GM12878 (cell line): Measurements from ENCODE around the gene DENND2C. TPM values are rescaled to one million over a fixed set of nuclear protein-coding genes. Genes with fewer than 3 reads are reported as not detected.

ENCODE experiments used
- BHLHE40 ChIP-seq, 2 experiments: fragments of 450-650 bp in 1 of 2; IDR thresholded peaks; 2 replicates each; pipeline ENCODE4 v1.6.1; 2011 to 2017; ENCODE audit warnings: low read depth in 2 of 2, borderline replicate concordance in 1 of 2, improper control_type of control experiment in 1 of 2, low read length in 1 of 2, mild to moderate bottlenecking in 1 of 2
- CBFB ChIP-seq: IDR thresholded peaks from 2 replicates; pipeline ENCODE4 v1.6.1; 2016; ENCODE audit warnings: antibody characterized with exemption, low read depth
- CBX5 ChIP-seq: sonication (generic); IDR thresholded peaks from 2 replicates; pipeline ENCODE4 v1.6.1; 2016; ENCODE audit warnings: low read depth, moderate library complexity, mild to moderate bottlenecking, inconsistent platforms
- CHD2 ChIP-seq: IDR thresholded peaks from 2 replicates; pipeline ENCODE4 v1.6.1; 2011; ENCODE audit warnings: low read depth, low read length, improper control_type of control experiment, borderline replicate concordance
- CREM ChIP-seq: IDR thresholded peaks from 2 replicates; pipeline ENCODE4 v1.6.1; 2014; ENCODE audit warnings: antibody characterized with exemption, low read depth
- EED ChIP-seq: sonication (generic); IDR thresholded peaks from 2 replicates; pipeline ENCODE4 v1.6.1; 2016; ENCODE audit warnings: antibody characterized with exemption, low read depth
- EGR1 ChIP-seq, 2 experiments: IDR thresholded peaks; 1 replicate in 1 of 2; 2 replicates in 1 of 2; pipeline ENCODE4 v1.6.1; 2011 to 2012; ENCODE audit warnings: low read depth in 2 of 2, low read length in 2 of 2, borderline replicate concordance in 1 of 2, mild to moderate bottlenecking in 1 of 2, moderate library complexity in 1 of 2
- ESRRA ChIP-seq: IDR thresholded peaks from 2 replicates; pipeline ENCODE4 v1.6.1; 2012; ENCODE audit warnings: mild to moderate bottlenecking, low read length, improper control_type of control experiment
- GATAD2B ChIP-seq: fragments of 450-650 bp; conservative IDR thresholded peaks from 2 replicates; pipeline ENCODE4 v1.6.1; 2017; ENCODE audit warnings: low read depth, mild to moderate bottlenecking, moderate library complexity
- HDAC2 ChIP-seq: fragments of 200-600 bp; sonication (generic); IDR thresholded peaks from 2 replicates; pipeline ENCODE4 v1.6.1; 2017
- KLF5 ChIP-seq: fragments of 450-650 bp; IDR thresholded peaks from 2 replicates; pipeline ENCODE4 v1.6.1; 2014; ENCODE audit warnings: mild to moderate bottlenecking; ENCODE audit not compliant: partially characterized antibody
- MTA3 ChIP-seq: IDR thresholded peaks from 2 replicates; pipeline ENCODE4 v1.6.1; 2012; ENCODE audit warnings: low read length, inconsistent platforms, borderline replicate concordance
- NFYA ChIP-seq: IDR thresholded peaks from 2 replicates; pipeline ENCODE4 v1.6.1; 2011; ENCODE audit warnings: low read depth, mild to moderate bottlenecking, low read length, improper control_type of control experiment, borderline replicate concordance
- NRF1 ChIP-seq: conservative IDR thresholded peaks from 2 replicates; pipeline ENCODE4 v1.6.1; 2011; ENCODE audit warnings: mild to moderate bottlenecking, low read depth, low read length, improper control_type of control experiment
- PAX5 ChIP-seq: IDR thresholded peaks from 2 replicates; pipeline ENCODE4 v1.6.1; 2011; ENCODE audit warnings: low read depth, low read length, borderline replicate concordance
- PKNOX1 ChIP-seq: fragments of 450-650 bp; IDR thresholded peaks from 2 replicates; pipeline ENCODE4 v1.6.1; 2016; ENCODE audit warnings: mild to moderate bottlenecking
- POLR2AphosphoS2 ChIP-seq: IDR thresholded peaks from 2 replicates; pipeline ENCODE4 v1.6.1; 2011; ENCODE audit warnings: low read depth, mild to moderate bottlenecking, low read length, improper control_type of control experiment, moderate library complexity
- RBBP5 ChIP-seq: fragments of 200-600 bp; sonication (generic); conservative IDR thresholded peaks from 2 replicates; pipeline ENCODE4 v1.6.1; 2016
- RELA ChIP-seq: fragments of 450-650 bp; IDR thresholded peaks from 2 replicates; pipeline ENCODE4 v1.8.0; 2014; ENCODE audit warnings: borderline replicate concordance; ENCODE audit not compliant: partially characterized antibody
- TCF3 ChIP-seq: IDR thresholded peaks from 2 replicates; pipeline ENCODE4 v1.6.1; 2012; ENCODE audit warnings: low read depth, mild to moderate bottlenecking, low read length, borderline replicate concordance; ENCODE audit not compliant: insufficient read depth
- ZBTB40 ChIP-seq: fragments of 450-650 bp; IDR thresholded peaks from 2 replicates; pipeline ENCODE4 v1.6.1; 2016; ENCODE audit warnings: mild to moderate bottlenecking, moderate library complexity, borderline replicate concordance
- ZNF207 ChIP-seq: fragments of 450-650 bp; IDR thresholded peaks from 2 replicates; pipeline ENCODE4 v1.6.1; 2014; ENCODE audit warnings: antibody characterized with exemption, mild to moderate bottlenecking, borderline replicate concordance
- ZNF24 ChIP-seq: fragments of 450-650 bp; IDR thresholded peaks from 2 replicates; pipeline ENCODE4 v1.6.1; 2017; ENCODE audit warnings: antibody characterized with exemption, mild to moderate bottlenecking
- polyA plus RNA-seq, 11 experiments: library from polyadenylated mRNA; depleted of rRNA in 4 of 11; unstranded in 6 of 11; stranded (reverse) in 5 of 11; fragments of >200 nt; fragmentation: Nextera tagmentation in 4 of 11; fragmentation: Illumina TruSeq in 1 of 11; extraction: Ambion mirVana in 4 of 11; extraction: Trizol in 1 of 11; gene quantifications; 1 replicate in 1 of 11; 2 replicates in 10 of 11; pipeline versions ENCODE4 v1.2.1 to v1.2.3, GENCODE V29; 2011 to 2016; ENCODE audit warnings: inconsistent platforms in 2 of 11, missing spikeins in 2 of 11, low read depth in 1 of 11
- total RNA-seq, 4 experiments: library from RNA; depleted of rRNA in 3 of 4; stranded (reverse); fragments of >200 nt in 3 of 4; fragmentation: Illumina TruSeq in 1 of 4; extraction: Trizol in 1 of 4; gene quantifications; 2 replicates each; pipeline versions ENCODE4 v1.2.1 to v1.2.3, GENCODE V29; 2013 to 2021
- TF ChIP-seq, protein P1 (sequence below): fragments of 450-650 bp; IDR thresholded peaks from 2 replicates; pipeline ENCODE4 v1.6.1; 2017; ENCODE audit warnings: borderline replicate concordance

DENND2C gene
- total and polyA plus RNA-seq, 10 of the 15 experiments (the other 5 are each of a cell fraction or from before 2014, with no cell fraction given): 0.01 to 0.10 (median 0.06) TPM; not detected in 3

- TF ChIP-seq CBX5 (no peak), POLR2AphosphoS2 (peak; percentile 94), ESRRA (no peak), EGR1 (IDR thresholded peaks at IDR 0.05; ENCODE audit: borderline replicate concordance in 1 of 2, low read depth in 2 of 2, low read length in 2 of 2) (no peak), RBBP5 (no peak), PKNOX1 (no peak), TCF3 (no peak), CHD2 (peak; percentile 76), PAX5 (peak; percentile 62; the same call in 1 of the 2 replicates), RELA (peak; percentile 67), ZNF207 (peak; percentile 88; the same call in 1 of the 2 replicates), HDAC2 (no peak), CBFB (no peak; the same call in 1 of the 2 replicates), NRF1 (no peak), CREM (peak; percentile 99), MTA3 (peak; percentile 75; the same call in 1 of the 2 replicates), BHLHE40 (IDR thresholded peaks at IDR 0.05; ENCODE audit: borderline replicate concordance in 1 of 2, low read depth in 2 of 2, low read length in 1 of 2) (peak; percentile 78 to 80), GATAD2B (peak; percentile 64; the same call in 1 of the 2 replicates), NFYA (no peak), ZBTB40 (peak; percentile 97), ZNF24 (0 out of 2 replicates have a peak, but pooled peaks have one; percentile 19), EED (no peak; the same call in 1 of the 2 replicates), KLF5 (peak; percentile 48)
- TF ChIP-seq, protein P1, sequence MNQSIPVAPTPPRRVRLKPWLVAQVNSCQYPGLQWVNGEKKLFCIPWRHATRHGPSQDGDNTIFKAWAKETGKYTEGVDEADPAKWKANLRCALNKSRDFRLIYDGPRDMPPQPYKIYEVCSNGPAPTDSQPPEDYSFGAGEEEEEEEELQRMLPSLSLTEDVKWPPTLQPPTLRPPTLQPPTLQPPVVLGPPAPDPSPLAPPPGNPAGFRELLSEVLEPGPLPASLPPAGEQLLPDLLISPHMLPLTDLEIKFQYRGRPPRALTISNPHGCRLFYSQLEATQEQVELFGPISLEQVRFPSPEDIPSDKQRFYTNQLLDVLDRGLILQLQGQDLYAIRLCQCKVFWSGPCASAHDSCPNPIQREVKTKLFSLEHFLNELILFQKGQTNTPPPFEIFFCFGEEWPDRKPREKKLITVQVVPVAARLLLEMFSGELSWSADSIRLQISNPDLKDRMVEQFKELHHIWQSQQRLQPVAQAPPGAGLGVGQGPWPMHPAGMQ: no peak
Measured at GRCh38 chr1:114716304-114717170, 46.7 kb upstream of the DENND2C start, which contains the start of gene NRAS (continued).
